HEK293 (cell line): ENCODE measurements around the gene FOXB1.

ENCODE experiments used
- CTCF ChIA-PET: fragments of 350-600 bp; formaldehyde crosslinking; extraction: SDS; loops from one replicate; lab custom pipeline; 2021; ENCODE audit warnings: antibody characterized with exemption; lab: Yijun Ruan, JAX
- POLR2A ChIA-PET: fragments of 300-600 bp; formaldehyde crosslinking; extraction: SDS; loops from one replicate; lab custom pipeline; 2020; ENCODE audit warnings: antibody characterized with exemption, inconsistent platforms; lab: Yijun Ruan, JAX
- H3K27ac ChIP-seq: fragments of 200-500 bp; sonication (Bioruptor generic); 2 replicates; pipeline ENCODE4 v1.5.1; 2014; ENCODE audit warnings: low read depth, low read length, control low read depth, inconsistent platforms; ENCODE audit errors: extremely low read depth
- H3K36me3 ChIP-seq, 2 experiments: fragments of 200-500 bp in 1 of 2; sonication (Bioruptor generic) in 1 of 2; 1 replicate in 1 of 2; 2 replicates in 1 of 2; pipeline ENCODE4 v1.5.1; 2014 to 2017; ENCODE audit warnings: inconsistent platforms in 2 of 2, low read length in 2 of 2; ENCODE audit not compliant: control insufficient read depth in 2 of 2, insufficient read depth in 1 of 2
- H3K4me1 ChIP-seq: fragments of 200-500 bp; sonication (Bioruptor generic); 2 replicates; pipeline ENCODE4 v1.5.1; 2014; ENCODE audit warnings: mild to moderate bottlenecking, low read length, inconsistent platforms; ENCODE audit not compliant: control insufficient read depth, insufficient read depth
- H3K4me3 ChIP-seq: 2 replicates; pipeline ENCODE4 v1.5.1; 2011; ENCODE audit warnings: low read depth, mild to moderate bottlenecking, control low read depth, low read length, moderate library complexity
- H3K9me3 ChIP-seq: fragments of 200-500 bp; sonication (Bioruptor generic); 2 replicates; pipeline ENCODE4 v1.5.1; 2014; ENCODE audit warnings: low read depth, low read length, inconsistent platforms; ENCODE audit not compliant: control insufficient read depth, insufficient read depth
- BCL11B ChIP-seq: fragments of 450-650 bp; formaldehyde crosslinking; IDR thresholded peaks from 2 replicates; pipeline ENCODE4 v1.5.1; 2016; ENCODE audit warnings: low read depth, missing biosample characterization, missing genetic modification characterization
- FEZF1 ChIP-seq: fragments of 450-650 bp; formaldehyde crosslinking; IDR thresholded peaks from 2 replicates; pipeline ENCODE4 v1.5.1; 2016; ENCODE audit warnings: missing biosample characterization, missing genetic modification characterization
- GLIS1 ChIP-seq: fragments of 450-650 bp; formaldehyde crosslinking; IDR thresholded peaks from 2 replicates; pipeline ENCODE4 v1.5.1; 2016; ENCODE audit warnings: missing biosample characterization, missing genetic modification characterization
- GLIS2 ChIP-seq: fragments of 450-650 bp; formaldehyde crosslinking; IDR thresholded peaks from 2 replicates; pipeline ENCODE4 v1.5.1; 2016; ENCODE audit warnings: missing biosample characterization, missing genetic modification characterization
- HOXA7 ChIP-seq: sonication (generic); formaldehyde crosslinking; IDR thresholded peaks from 2 replicates; pipeline ENCODE4 v1.8.1; 2022; ENCODE audit warnings: missing genetic modification reagents, borderline replicate concordance
- HOXC10 ChIP-seq: sonication (generic); formaldehyde crosslinking; IDR thresholded peaks from 2 replicates; pipeline ENCODE4 v1.8.1; 2023; ENCODE audit warnings: mild to moderate bottlenecking, missing genetic modification reagents
- KLF7 ChIP-seq: fragments of 450-650 bp; formaldehyde crosslinking; IDR thresholded peaks from 2 replicates; pipeline ENCODE4 v1.5.1; 2016; ENCODE audit warnings: missing biosample characterization, missing genetic modification characterization, borderline replicate concordance
- MYNN ChIP-seq: fragments of 450-650 bp; formaldehyde crosslinking; IDR thresholded peaks from 2 replicates; pipeline ENCODE4 v1.5.1; 2016; ENCODE audit warnings: missing biosample characterization, missing genetic modification characterization, borderline replicate concordance
- SCRT1 ChIP-seq: fragments of 450-650 bp; formaldehyde crosslinking; IDR thresholded peaks from 2 replicates; pipeline ENCODE4 v1.5.1; 2016; ENCODE audit warnings: missing biosample characterization, missing genetic modification characterization, borderline replicate concordance
- SP3 ChIP-seq: fragments of 450-650 bp; formaldehyde crosslinking; IDR thresholded peaks from 2 replicates; pipeline ENCODE4 v1.5.1; 2016; ENCODE audit warnings: missing biosample characterization, missing genetic modification characterization
- WT1 ChIP-seq: fragments of 450-650 bp; formaldehyde crosslinking; IDR thresholded peaks from 2 replicates; pipeline ENCODE4 v1.5.1; 2016; ENCODE audit warnings: missing biosample characterization, missing genetic modification characterization
- ZBTB20 ChIP-seq: fragments of 450-650 bp; formaldehyde crosslinking; IDR thresholded peaks from 2 replicates; pipeline ENCODE4 v1.5.1; 2016; ENCODE audit warnings: missing biosample characterization, missing genetic modification characterization
- ZFP37 ChIP-seq: fragments of 450-650 bp; formaldehyde crosslinking; IDR thresholded peaks from 2 replicates; pipeline ENCODE4 v1.5.1; 2016; ENCODE audit warnings: missing biosample characterization, missing genetic modification characterization
- ZNF140 ChIP-seq: fragments of 450-650 bp; formaldehyde crosslinking; IDR thresholded peaks from 2 replicates; pipeline ENCODE4 v1.5.1; 2016; ENCODE audit warnings: missing biosample characterization, missing genetic modification characterization
- ZNF2 ChIP-seq: fragments of 450-650 bp; formaldehyde crosslinking; IDR thresholded peaks from 2 replicates; pipeline ENCODE4 v1.5.1; 2016; ENCODE audit warnings: missing biosample characterization, missing genetic modification characterization
- ZNF266 ChIP-seq: fragments of 450-650 bp; formaldehyde crosslinking; IDR thresholded peaks from 2 replicates; pipeline ENCODE4 v1.5.1; 2016; ENCODE audit warnings: missing biosample characterization, missing genetic modification characterization, low read depth
- ZNF354C ChIP-seq: fragments of 450-650 bp; formaldehyde crosslinking; IDR thresholded peaks from 2 replicates; pipeline ENCODE4 v1.5.1; 2016; ENCODE audit warnings: missing biosample characterization, missing genetic modification characterization, low read depth, borderline replicate concordance
- ZNF404 ChIP-seq: fragments of 450-650 bp; formaldehyde crosslinking; IDR thresholded peaks from 2 replicates; pipeline ENCODE4 v1.5.1; 2017; ENCODE audit warnings: missing biosample characterization, missing genetic modification characterization
- ZNF530 ChIP-seq: fragments of 450-650 bp; formaldehyde crosslinking; IDR thresholded peaks from 2 replicates; pipeline ENCODE4 v1.5.1; 2016; ENCODE audit warnings: low read depth, missing biosample characterization, missing genetic modification characterization
- ZNF548 ChIP-seq: fragments of 450-650 bp; formaldehyde crosslinking; IDR thresholded peaks from 2 replicates; pipeline ENCODE4 v1.5.1; 2016; ENCODE audit warnings: missing biosample characterization, missing genetic modification characterization
- ZNF600 ChIP-seq: fragments of 450-650 bp; formaldehyde crosslinking; IDR thresholded peaks from 2 replicates; pipeline ENCODE4 v1.5.1; 2016; ENCODE audit warnings: missing biosample characterization, missing genetic modification characterization
- ZNF629 ChIP-seq: fragments of 450-650 bp; formaldehyde crosslinking; IDR thresholded peaks from 2 replicates; pipeline ENCODE4 v1.5.1; 2017; ENCODE audit warnings: missing biosample characterization, missing genetic modification characterization
- ZNF76 ChIP-seq: fragments of 450-650 bp; formaldehyde crosslinking; IDR thresholded peaks from 2 replicates; pipeline ENCODE4; 2016; ENCODE audit warnings: low read depth, missing biosample characterization, missing genetic modification characterization, borderline replicate concordance
- ZNF792 ChIP-seq: fragments of 450-650 bp; formaldehyde crosslinking; IDR thresholded peaks from 2 replicates; pipeline ENCODE4 v1.5.1; 2016; ENCODE audit warnings: missing biosample characterization, missing genetic modification characterization
- ZSCAN30 ChIP-seq: fragments of 450-650 bp; IDR thresholded peaks from 2 replicates; pipeline ENCODE4 v1.5.1; 2018; ENCODE audit warnings: missing biosample characterization, mild to moderate bottlenecking, missing genetic modification characterization, moderate library complexity
- TF ChIP-seq, protein P1 (sequence below): fragments of 450-650 bp; formaldehyde crosslinking; IDR thresholded peaks from 2 replicates; pipeline ENCODE4 v1.5.1; 2017; ENCODE audit warnings: missing biosample characterization, missing genetic modification characterization
- TF ChIP-seq, protein P2 (sequence below): fragments of 450-650 bp; formaldehyde crosslinking; IDR thresholded peaks from 2 replicates; pipeline ENCODE4 v1.5.1; 2017; ENCODE audit warnings: missing biosample characterization, missing genetic modification characterization
- TF ChIP-seq, protein P3 (sequence below): sonication (generic); formaldehyde crosslinking; IDR thresholded peaks from 2 replicates; pipeline ENCODE4 v1.8.1; 2022; ENCODE audit warnings: mild to moderate bottlenecking, moderate library complexity, missing genetic modification reagents
- TF ChIP-seq, protein P4 (sequence below): fragments of 450-650 bp; formaldehyde crosslinking; IDR thresholded peaks from 2 replicates; pipeline ENCODE4 v1.5.1; 2016; ENCODE audit warnings: missing biosample characterization, missing genetic modification characterization
- TF ChIP-seq, protein P5 (sequence below): fragments of 450-650 bp; formaldehyde crosslinking; IDR thresholded peaks from 2 replicates; pipeline ENCODE4 v1.5.1; 2016; ENCODE audit warnings: missing biosample characterization, missing genetic modification characterization

The FOXB1 gene

DNA sequence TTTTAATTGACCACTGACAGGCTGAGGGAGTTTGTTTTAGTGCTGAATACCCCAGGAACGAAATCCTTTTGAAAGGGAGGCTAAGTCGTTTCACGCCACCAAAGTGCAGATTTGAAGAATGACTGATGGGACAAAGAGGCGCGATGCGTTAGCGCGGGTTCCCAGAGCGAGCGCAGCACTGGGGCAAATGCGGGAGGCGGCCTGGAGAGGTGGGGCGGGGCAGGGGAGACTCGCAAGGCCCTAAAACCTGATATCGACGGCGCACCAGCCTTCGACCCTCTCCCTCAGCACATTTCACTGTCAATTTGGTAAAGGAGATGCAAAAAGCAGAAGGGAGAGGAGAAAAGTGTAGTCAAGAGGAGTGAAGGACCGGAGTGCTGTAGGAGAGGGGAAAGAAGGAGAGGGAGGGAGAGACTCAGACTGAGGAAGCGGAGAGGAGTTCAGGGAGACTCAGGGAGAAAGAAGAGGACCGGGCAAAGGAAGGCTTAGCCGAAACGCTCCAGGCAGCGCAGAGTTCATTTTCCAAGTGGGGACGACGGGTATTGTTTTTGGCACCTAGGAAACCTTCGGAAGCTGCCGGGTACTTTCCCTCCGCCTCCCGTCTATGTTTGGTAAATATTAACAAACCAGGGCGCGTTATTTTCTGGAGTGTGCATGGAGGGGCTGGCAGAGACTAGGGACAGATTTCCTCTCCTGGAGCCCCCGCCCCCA lies 3.8 kb upstream of the FOXB1 start (continued):
- TF ChIP-seq MYNN (no peak), ZNF2 (tag by site-specific recombination) (no peak), ZNF76 (tag by site-specific recombination) (0 out of 2 replicates have a peak, but pooled peaks have one; percentile 30), ZNF530 (tag by site-specific recombination) (no peak), SCRT1 (no peak), ZNF354C (tag by site-specific recombination) (no peak), ZBTB20 (tag by site-specific recombination) (no peak), KLF7 (no peak), SP3 (0 out of 2 replicates have a peak, but pooled peaks have one; percentile 20), HOXA7 (CRISPR knock-in tag) (no peak), ZNF792 (tag by site-specific recombination) (no peak)
- TF ChIP-seq, protein P1, sequence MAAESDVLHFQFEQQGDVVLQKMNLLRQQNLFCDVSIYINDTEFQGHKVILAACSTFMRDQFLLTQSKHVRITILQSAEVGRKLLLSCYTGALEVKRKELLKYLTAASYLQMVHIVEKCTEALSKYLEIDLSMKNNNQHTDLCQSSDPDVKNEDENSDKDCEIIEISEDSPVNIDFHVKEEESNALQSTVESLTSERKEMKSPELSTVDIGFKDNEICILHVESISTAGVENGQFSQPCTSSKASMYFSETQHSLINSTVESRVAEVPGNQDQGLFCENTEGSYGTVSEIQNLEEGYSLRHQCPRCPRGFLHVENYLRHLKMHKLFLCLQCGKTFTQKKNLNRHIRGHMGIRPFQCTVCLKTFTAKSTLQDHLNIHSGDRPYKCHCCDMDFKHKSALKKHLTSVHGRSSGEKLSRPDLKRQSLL: no peak
- TF ChIP-seq, protein P2, sequence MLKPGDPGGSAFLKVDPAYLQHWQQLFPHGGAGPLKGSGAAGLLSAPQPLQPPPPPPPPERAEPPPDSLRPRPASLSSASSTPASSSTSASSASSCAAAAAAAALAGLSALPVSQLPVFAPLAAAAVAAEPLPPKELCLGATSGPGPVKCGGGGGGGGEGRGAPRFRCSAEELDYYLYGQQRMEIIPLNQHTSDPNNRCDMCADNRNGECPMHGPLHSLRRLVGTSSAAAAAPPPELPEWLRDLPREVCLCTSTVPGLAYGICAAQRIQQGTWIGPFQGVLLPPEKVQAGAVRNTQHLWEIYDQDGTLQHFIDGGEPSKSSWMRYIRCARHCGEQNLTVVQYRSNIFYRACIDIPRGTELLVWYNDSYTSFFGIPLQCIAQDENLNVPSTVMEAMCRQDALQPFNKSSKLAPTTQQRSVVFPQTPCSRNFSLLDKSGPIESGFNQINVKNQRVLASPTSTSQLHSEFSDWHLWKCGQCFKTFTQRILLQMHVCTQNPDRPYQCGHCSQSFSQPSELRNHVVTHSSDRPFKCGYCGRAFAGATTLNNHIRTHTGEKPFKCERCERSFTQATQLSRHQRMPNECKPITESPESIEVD: no peak
- TF ChIP-seq, protein P3, sequence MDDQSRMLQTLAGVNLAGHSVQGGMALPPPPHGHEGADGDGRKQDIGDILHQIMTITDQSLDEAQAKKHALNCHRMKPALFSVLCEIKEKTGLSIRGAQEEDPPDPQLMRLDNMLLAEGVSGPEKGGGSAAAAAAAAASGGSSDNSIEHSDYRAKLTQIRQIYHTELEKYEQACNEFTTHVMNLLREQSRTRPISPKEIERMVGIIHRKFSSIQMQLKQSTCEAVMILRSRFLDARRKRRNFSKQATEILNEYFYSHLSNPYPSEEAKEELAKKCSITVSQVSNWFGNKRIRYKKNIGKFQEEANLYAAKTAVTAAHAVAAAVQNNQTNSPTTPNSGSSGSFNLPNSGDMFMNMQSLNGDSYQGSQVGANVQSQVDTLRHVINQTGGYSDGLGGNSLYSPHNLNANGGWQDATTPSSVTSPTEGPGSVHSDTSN (CRISPR knock-in tag): no peak

DNA sequence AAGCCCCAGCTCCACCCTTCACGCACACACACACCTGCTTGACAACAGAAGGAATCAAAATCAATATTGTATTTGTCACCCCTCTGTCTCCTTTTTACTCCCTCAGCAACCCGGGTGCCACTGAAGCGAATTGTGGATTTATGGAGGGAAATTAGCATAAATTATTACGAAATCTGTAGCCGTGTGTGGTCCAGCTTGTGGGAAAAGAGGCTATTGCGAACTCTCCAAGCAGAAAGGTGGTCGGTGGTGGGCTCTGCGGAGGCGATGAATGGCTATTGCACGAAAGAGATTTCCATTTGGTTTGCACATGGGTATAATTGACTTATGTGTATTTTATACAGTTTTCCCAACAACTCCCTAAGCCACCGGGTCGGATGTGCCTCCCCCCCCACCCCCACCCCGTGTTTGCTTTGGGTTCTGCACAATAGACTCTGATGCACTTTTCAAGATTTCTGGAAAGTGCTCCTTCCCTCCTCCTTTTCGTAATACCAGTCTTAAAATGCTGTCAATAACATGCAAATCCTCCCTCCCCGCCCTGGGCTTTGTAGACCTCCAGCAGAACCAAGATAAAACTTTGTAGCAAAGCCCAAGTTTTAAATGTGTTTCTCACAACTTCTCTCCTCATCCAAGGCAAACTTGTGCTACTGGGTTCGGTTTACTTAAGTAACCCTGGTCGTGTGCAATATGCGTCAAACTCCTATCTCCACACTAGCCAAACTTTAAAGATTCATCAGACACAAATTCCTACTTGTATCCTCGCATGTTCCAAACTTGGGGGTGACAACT lies 3.1 kb upstream of the FOXB1 start:
- H3K4me1 ChIP-seq: peaks cover 25% of the 10 kb centered on the region
- ChIA-PET POLR2A (no interaction called here), CTCF (no interaction called here)
- no peaks in the 10 kb centered on the region for H3K36me3 ChIP-seq
- H3K27ac ChIP-seq: peak overlapping the region; percentile 90
- no peaks in the 10 kb centered on the region for H3K9me3 ChIP-seq
- peak overlapping the region; percentile 7 for H3K4me3 ChIP-seq
- 0 out of 2 replicates have a peak, but pooled peaks have one; percentile 19 for TF ChIP-seq ZNF629 (tag by site-specific recombination)
- no peak for TF ChIP-seq ZNF530 (tag by site-specific recombination)
- TF ChIP-seq ZNF266 (tag by site-specific recombination): no peak
- TF ChIP-seq GLIS1 (tag by site-specific recombination): peak; percentile 68
- no peak for TF ChIP-seq ZNF548 (tag by site-specific recombination)
- peak; percentile 84 for TF ChIP-seq WT1 (tag by site-specific recombination)
- no peak for TF ChIP-seq HOXC10 (CRISPR knock-in tag)
- TF ChIP-seq ZBTB20 (tag by site-specific recombination): peak; percentile 68
- TF ChIP-seq ZNF404: no peak
- peak; percentile 29; the same call in 1 of the 2 replicates for TF ChIP-seq ZSCAN30 (tag by site-specific recombination)
- TF ChIP-seq GLIS2 (tag by site-specific recombination): peak; percentile 35; the same call in 1 of the 2 replicates
- TF ChIP-seq FEZF1 (tag by site-specific recombination): peak; percentile 96
- TF ChIP-seq, protein P4, sequence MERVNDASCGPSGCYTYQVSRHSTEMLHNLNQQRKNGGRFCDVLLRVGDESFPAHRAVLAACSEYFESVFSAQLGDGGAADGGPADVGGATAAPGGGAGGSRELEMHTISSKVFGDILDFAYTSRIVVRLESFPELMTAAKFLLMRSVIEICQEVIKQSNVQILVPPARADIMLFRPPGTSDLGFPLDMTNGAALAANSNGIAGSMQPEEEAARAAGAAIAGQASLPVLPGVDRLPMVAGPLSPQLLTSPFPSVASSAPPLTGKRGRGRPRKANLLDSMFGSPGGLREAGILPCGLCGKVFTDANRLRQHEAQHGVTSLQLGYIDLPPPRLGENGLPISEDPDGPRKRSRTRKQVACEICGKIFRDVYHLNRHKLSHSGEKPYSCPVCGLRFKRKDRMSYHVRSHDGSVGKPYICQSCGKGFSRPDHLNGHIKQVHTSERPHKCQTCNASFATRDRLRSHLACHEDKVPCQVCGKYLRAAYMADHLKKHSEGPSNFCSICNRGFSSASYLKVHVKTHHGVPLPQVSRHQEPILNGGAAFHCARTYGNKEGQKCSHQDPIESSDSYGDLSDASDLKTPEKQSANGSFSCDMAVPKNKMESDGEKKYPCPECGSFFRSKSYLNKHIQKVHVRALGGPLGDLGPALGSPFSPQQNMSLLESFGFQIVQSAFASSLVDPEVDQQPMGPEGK (tag by site-specific recombination): peak; percentile 51
- TF ChIP-seq, protein P5, sequence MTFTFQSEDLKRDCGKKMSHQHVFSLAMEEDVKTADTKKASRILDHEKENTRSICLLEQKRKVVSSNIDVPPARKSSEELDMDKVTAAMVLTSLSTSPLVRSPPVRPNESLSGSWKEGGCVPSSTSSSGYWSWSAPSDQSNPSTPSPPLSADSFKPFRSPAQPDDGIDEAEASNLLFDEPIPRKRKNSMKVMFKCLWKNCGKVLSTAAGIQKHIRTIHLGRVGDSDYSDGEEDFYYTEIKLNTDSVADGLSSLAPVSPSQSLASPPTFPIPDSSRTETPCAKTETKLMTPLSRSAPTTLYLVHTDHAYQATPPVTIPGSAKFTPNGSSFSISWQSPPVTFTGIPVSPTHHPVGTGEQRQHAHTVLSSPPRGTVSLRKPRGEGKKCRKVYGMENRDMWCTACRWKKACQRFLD: no peak
- TF ChIP-seq BCL11B (tag by site-specific recombination): no peak
- TF ChIP-seq ZFP37 (tag by site-specific recombination): no peak
- TF ChIP-seq ZNF600 (tag by site-specific recombination): 0 out of 2 replicates have a peak, but pooled peaks have one; percentile 31
- TF ChIP-seq ZNF140 (tag by site-specific recombination): no peak
